HG03520 (cell line): ENCODE results near the gene APOBEC3C.
"Not testable (repeated sequence)": the region's sequence is repeated elsewhere in the genome, so short reads cannot be mapped to it uniquely, and the experiment has no call there.

Experiments
- ATAC-seq: cut with Tn5 transposase; IDR thresholded peaks from one replicate; pipeline ENCODE4 v1.9.1; 2021; ENCODE audit warnings: mild to moderate bottlenecking, moderate library complexity; ENCODE audit not compliant: unreplicated experiment

The APOBEC3C gene

GRCh38 chr22:39013942-39014722 is at the start of gene APOBEC3C:
APOBEC3C (plus strand) TSS chr22:39014257; CDS start chr22:39014363, 106 bp downstream.
- ATAC-seq: no peak

GRCh38 chr22:38964306-38964705 is 49.8 kb upstream of the APOBEC3C start:
- ATAC-seq: no peak

GRCh38 chr22:38964989-38965388 is 49.1 kb upstream of the APOBEC3C start:
- ATAC-seq: no peak

GRCh38 chr22:38965614-38966379 is 48.3 kb upstream of the APOBEC3C start:
- no peak for ATAC-seq

GRCh38 chr22:38966380-38966702 is 47.7 kb upstream of the APOBEC3C start:
- ATAC-seq: no peak

GRCh38 chr22:38966942-38967341 is 47.1 kb upstream of the APOBEC3C start:
- no peak for ATAC-seq

GRCh38 chr22:38967451-38968450 is 46.3 kb upstream of the APOBEC3C start:
- ATAC-seq: no peak

- no peak for ATAC-seq
These were observed 45.3 kb upstream of the APOBEC3C start for GRCh38 chr22:38968801-38969200.

- no peak for ATAC-seq
These were observed 43.5 kb upstream of the APOBEC3C start for GRCh38 chr22:38970551-38970950.

- no peak for ATAC-seq
These were observed 42.9 kb upstream of the APOBEC3C start for GRCh38 chr22:38971202-38971601.

- no peak for ATAC-seq
These were observed 42.3 kb upstream of the APOBEC3C start for GRCh38 chr22:38971791-38972190.

- no peak for ATAC-seq
These were observed 41.5 kb upstream of the APOBEC3C start for GRCh38 chr22:38972558-38972957.

GRCh38 chr22:38973289-38974169 is 40.5 kb upstream of the APOBEC3C start:
- ATAC-seq: no peak

- ATAC-seq: no peak
These were observed 39.8 kb upstream of the APOBEC3C start for GRCh38 chr22:38974170-38974825.

- ATAC-seq: no peak
These were observed 39.3 kb upstream of the APOBEC3C start for GRCh38 chr22:38974826-38975175.

- ATAC-seq: not testable (repeated sequence)
These were observed 36.8 kb upstream of the APOBEC3C start for GRCh38 chr22:38977289-38977688.

GRCh38 chr22:38980587-38980986 is 33.5 kb upstream of the APOBEC3C start:
- ATAC-seq: not testable (repeated sequence)

- ATAC-seq: no peak
These were observed 32.8 kb upstream of the APOBEC3C start for GRCh38 chr22:38981005-38981991.
